Panc1 (cell line): ENCODE data around the gene KDM1A.

ENCODE experiments used
- CTCF ChIP-seq: fragments of 450-650 bp; IDR thresholded peaks from 2 replicates; pipeline ENCODE4 v1.5.1; 2017; ENCODE audit warnings: mild to moderate bottlenecking
- POLR2AphosphoS5 ChIP-seq: IDR thresholded peaks from 2 replicates; pipeline ENCODE4 v1.6.1; 2012; ENCODE audit warnings: mild to moderate bottlenecking, low read depth, low read length, moderate library complexity
- REST ChIP-seq, 2 experiments: IDR thresholded peaks; 2 replicates each; pipeline ENCODE4 v1.6.1; 2011 to 2012; ENCODE audit warnings: low read depth in 2 of 2, control low read depth in 1 of 2, low read length in 1 of 2, mild to moderate bottlenecking in 1 of 2, moderate library complexity in 1 of 2; ENCODE audit not compliant: insufficient read depth in 1 of 2

GRCh38 chr1:23124259-23125026, 105.2 kb downstream of the KDM1A start:
- TF ChIP-seq CTCF (no peak), POLR2AphosphoS5 (no peak), REST (IDR thresholded peaks at IDR 0.05; ENCODE audit: insufficient read depth in 1 of 2, low read depth in 2 of 2, low read length in 1 of 2) (no peak)
